GM18508 (cell line): ENCODE results near the gene ABCC1.
"Not testable (repeated sequence)": the region's sequence is repeated elsewhere in the genome, so short reads cannot be mapped to it uniquely, and the experiment has no call there.

Experiments
- ATAC-seq: cut with Tn5 transposase; IDR thresholded peaks from one replicate; pipeline ENCODE4 v1.9.1; 2021; ENCODE audit warnings: moderate number of reproducible peaks; ENCODE audit not compliant: insufficient read depth, unreplicated experiment

ABCC1 gene

DNA sequence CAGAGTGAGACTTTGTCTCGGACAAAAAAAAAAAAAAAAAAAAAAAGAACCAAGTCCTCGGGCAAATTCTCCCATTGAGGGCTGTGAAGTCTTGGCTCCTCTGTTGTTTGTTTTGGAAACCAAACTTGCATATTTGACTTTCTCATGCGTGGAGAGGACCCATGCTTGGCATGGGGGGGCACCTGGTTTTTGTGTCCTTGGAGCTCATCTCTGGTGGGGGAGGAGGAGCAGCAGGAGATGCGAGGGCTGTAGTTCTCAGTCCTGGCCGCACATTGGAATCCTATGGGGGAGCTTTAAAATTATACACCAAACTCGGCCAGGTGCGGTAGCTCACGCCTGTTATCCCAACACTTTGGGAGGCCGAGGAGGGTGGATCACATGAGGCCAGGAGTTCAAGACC, 199.3 kb downstream of the ABCC1 start:
- no peak for ATAC-seq

DNA sequence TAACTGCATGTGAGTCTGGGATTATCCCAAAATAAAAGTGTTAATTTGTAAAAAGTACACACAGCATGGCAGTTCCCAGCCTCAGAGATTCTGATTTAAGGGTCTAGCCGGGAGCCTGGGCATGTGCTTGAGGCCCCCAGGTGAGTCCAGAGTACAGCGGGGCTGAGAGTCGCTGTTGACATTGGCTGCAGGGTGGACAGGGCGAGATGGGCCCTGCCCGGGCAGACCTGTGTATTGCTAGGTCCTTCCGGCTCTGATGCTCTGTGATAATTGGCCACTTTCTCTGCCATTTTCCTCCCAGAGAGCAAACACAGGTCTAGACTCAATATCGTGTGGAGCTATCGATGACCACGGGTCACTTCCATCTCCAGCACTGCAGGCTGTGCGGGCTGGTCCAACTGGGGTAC, 200.3 kb downstream of the ABCC1 start:
- ATAC-seq, result no peak

DNA sequence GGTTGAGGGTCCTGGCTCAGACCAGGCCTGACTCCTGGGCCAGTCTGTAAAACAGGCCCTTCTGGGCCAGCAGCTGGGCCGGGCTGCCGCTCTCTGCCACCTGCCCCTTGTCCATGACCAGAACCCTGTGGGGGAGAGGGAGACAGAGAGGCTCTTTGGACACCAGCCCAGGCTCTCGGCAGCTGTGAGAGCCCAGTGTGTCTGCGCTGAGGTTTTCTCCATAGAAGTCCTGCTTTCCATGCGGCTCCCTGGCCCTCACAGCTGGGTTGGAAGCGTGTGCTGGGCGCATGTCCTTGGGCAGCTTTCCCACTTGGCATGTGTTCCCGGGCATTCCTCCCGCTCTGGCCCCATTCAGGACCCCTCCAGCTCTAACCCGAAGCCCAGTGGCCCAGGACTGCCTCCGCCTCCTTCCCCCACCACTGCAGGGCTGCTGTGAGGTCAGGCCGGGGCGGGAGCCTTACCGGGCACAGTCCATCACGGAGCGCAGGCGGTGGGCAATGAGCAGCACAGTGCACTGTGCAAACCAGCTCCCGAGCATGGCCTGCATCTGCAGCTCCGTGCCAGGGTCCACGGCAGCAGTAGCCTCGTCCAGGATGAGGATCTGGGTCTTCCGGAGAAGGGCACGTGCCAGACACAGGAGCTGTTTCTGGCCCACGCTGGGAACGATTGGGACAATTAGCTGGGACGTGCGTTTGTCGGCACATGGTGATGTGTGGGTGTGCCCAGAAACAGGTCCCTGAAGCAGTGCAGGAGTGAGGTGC, 200.9 kb downstream of the ABCC1 start:
- no peak for ATAC-seq

DNA sequence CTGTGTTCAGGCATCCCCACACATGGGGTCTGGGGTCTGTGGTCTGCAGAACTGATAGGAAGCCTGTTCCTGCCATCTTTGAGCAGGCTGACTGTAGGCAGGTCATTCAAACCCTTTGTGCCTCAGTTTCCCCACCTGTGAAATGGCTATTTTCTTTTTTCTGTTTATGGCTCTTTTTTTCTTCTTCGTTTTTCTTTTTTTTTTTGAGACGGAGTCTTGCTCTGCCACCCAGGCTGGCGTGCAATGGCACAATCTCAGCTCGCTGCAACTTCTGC, 201.4 kb downstream of the ABCC1 start:
- no peak for ATAC-seq

DNA sequence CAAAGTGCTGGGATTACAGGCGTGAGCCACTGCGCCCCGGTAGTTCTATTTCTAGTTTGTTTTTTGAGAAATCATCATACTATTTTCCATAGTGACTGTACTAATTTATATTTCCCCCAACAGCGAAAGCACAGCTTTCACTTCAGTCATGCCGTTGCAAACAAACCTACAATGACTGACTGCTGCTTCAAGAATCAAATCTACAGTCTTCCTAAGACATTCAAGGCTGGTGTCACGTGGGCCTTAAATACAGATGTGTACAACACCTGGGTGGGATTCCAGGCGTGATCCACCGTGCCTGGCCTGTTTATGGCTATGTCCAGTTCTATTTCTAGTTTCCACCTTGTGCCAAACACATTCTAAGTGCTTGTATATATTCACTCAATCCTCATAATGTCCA, 201.9 kb downstream of the ABCC1 start:
- ATAC-seq, result no peak

DNA sequence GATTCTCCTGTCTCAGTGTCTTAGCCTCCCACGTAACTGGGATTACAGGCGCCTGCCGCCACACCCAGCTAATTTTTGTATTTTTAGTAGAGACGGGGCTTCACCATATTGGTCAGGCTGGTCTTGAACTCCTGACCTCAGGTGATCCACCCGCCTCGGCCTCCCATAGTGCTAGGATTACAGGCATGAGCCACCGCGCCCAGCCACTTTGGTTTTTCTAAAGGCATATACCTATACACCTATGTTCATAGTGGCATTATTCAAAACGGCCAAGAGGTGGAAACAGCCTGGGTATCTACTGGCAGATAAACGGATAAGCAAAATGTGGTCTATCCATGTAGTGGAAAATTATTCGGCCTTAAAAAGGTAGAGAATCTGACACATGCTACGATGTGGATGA, 203.6 kb downstream of the ABCC1 start:
- not testable (repeated sequence) for ATAC-seq

- no peak for ATAC-seq
Observed at GRCh38 chr16:16154281-16154951, 205.0 kb downstream of the ABCC1 start.

DNA sequence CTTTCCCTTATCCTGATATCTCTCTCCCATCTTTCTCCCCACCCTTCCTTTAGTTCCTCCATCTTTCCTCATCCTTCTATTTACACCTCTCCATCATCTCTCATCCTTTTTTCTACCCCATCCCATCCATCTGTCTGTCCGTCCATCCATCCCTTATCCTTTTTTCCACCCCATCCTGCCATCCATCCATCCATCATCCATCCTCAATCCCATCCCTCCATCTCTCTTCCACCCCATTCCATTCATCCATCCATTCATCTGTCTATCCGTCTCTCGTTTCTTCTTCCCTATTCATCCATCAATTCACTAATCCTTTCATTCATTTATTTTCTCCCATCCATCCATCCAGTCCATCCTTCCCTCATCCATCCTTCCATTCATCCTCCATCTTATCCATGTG, 205.8 kb downstream of the ABCC1 start:
- ATAC-seq, result no peak

GRCh38 chr16:16157166-16157565, 207.8 kb downstream of the ABCC1 start:
- no peak for ATAC-seq

GRCh38 chr16:16158082-16158658, 208.8 kb downstream of the ABCC1 start:
- no peak for ATAC-seq

DNA sequence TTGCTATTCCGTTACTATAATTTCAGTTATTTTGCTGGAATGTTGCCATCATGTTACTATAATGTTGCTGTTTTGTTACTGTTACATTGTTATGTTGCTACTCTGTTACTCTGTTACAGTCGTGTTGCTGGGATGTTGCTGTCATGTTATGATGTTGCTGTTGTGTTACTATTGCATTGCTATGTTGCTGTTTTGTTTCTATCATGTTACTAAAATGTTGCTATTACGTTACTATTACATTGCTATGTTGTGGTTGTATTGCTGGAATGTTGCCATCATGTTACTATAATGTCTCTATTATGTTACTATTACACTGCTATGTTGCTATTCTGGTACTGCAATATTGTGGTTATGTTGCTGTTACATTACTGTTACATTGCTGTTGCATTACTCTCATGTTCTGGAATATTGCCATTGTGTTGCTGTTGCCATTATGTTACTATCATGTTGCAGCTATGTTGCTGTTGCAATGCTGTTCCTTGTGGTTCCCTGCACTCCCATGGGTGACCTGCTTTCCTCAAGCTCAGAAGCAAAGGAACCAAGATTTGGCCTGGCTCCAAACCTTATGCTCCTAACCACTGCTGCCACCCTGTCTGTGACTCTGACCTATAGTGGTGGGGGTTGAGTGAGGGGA, 209.4 kb downstream of the ABCC1 start:
- ATAC-seq, result no peak

DNA sequence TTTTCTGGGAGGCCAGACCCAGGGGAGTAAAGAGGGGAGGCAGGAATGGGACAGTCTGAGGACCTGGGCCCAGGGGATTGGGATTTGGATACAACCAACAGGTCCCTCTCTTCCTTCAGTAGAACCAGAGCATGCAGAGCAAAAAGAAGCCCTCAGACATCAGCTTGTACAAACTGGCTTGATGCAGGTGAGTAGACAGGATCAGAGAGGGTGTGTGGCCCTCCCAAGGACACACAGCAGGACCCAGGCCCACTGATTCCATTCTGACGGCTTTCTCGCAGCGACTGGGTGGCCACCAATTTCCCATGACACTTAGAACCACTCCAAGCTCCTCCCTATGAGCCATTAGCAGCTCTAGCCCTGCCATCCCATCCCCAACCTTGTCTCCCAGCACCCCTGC, 210.2 kb downstream of the ABCC1 start:
- ATAC-seq, result no peak

DNA sequence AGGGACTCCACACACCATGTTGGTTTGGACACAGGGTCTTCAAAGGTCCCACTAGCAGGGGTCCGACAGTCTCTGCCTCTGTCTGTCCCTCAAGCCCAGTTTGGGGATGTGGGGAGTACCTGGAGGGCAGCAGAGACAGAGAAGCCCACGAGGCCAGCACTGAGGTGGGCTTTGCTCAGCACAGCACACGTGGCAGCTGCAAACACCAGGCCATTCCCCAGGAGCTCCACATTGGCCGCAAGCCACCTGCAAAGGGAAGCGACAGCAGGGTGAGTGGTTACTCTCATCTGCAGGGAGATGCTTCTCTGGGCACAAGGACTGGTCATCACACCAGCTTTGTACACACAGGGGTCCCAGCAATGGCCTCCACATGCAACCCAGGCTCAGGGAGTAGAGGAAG, 211.9 kb downstream of the ABCC1 start:
- no peak for ATAC-seq

GRCh38 chr16:16161840-16162239, 212.4 kb downstream of the ABCC1 start:
- ATAC-seq, result not testable (repeated sequence)

DNA sequence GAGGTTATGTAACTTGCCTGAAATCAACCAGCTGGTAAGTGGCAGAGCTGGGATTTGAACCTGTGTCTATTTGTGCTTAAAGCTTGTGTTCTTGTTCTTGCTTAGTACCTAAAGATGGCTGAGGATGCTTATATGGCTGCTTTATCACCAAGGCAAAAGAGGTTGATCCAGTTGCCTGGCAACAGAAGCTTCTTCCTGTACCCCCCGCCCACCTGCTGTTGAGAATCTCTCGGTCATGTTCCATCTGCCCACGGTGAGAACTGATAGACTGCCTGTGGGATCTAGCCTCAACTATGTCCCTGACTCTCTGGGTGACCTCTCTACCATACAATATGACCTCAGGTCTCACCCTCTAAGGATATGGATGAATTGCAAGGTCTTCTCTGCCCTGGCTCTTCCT, 213.2 kb downstream of the ABCC1 start:
- no peak for ATAC-seq

GRCh38 chr16:16163109-16163508, 213.7 kb downstream of the ABCC1 start:
- no peak for ATAC-seq

DNA sequence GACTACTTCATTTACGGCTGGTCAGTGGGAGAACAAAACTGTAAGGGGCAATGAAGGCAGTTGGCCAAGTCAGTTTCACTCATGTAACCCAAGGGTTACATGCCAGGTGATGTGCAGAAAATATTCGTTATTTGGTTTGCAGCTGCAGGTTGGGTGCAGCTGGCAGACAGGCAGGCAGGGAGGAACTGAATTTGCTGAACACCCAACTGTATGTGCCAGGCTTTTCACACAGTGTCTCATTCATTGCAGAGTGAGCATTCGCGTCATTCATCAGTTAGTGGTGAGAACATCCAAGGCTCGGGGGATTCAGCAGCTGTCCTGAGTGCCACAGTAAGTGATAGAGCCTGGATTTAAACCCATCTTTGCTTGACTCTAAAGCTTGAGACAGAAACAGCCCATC, 214.2 kb downstream of the ABCC1 start:
- ATAC-seq, result no peak

GRCh38 chr16:16164243-16164642, 214.8 kb downstream of the ABCC1 start:
- ATAC-seq, result no peak

DNA sequence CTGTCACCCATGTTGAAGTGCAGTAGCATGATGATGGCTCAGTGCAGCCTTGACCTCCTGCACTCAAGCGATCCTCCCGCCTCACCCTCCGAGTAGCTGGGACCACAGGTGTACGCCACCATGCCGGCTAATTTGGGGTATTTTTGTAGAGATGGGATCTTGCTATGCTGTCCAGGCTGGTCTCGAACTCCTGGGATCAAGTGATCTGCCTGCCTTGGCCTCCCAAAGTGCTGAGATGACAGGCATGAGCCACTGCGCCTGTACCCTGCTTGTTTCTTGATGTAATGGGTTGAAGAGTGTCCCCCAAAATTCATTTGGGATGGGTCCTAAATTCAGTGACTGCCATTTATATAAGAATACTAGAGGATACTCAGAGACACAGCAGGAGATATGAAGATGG, 216.7 kb downstream of the ABCC1 start:
- no peak for ATAC-seq

- no peak for ATAC-seq
Observed at GRCh38 chr16:16166949-16167348, 217.5 kb downstream of the ABCC1 start.

GRCh38 chr16:16167927-16168326, 218.5 kb downstream of the ABCC1 start:
- no peak for ATAC-seq
